Measurements from ENCODE around the gene ALKBH5.
"Not testable (repeated sequence)": the region's sequence is repeated elsewhere in the genome, so short reads cannot be mapped to it uniquely, and the experiment has no call there.

Gene ALKBH5

DNA sequence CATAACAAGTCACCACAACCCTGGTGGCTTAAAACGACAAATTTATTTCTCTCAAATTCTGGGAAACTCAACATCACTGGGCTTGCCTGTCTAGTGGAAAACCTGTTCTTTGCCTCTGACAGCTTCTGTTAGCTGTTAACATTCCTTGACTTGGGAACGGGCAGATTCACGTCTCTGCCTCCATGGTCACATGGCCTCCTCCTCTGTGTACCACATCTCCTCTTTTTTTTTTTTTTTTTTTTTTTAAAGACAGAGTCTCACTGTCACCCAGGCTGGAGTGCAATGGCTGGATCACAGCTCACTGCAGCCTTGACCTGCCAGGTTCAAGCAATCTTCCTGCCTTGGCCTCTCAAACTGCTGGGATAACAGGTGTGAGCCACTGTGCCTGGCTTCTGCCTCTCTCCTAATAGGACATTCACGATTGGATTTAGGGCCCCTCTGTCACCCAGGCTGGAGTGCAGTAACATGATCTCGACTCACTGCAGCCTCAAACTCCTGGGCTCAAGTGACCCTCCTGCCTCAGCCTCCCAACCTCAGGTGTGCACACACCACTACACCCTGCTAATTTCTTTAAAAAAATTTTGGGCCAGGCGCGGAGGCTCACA is 30.1 kb downstream of the ALKBH5 start:
- POLR2A ChIA-PET: interaction anchor here (0.6 to 0.9 kb wide), 3 partner anchors 24 to 644 kb away, joined by 5 to 7 read pairs (median 5); no protein-coding TSS in a partner anchor

DNA sequence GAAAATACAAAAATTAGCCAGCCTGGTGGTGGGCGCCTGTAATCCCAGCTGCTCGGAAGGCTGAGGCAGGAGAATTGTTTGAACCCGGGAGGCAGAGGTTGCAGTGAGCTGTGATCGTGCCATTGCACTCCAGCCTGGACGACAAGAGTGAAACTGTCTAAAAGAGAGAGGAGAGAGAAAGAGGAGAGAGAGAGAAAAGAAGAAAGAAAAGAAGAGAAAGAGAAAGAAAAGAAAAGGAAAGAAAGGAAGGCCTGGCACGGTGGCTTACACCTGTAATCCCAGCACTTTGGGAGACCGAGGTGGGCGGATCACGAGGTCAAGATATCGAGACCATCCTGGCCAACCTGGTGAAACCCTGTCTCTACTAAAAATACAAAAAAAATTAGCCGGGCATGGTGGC is 33.3 kb downstream of the ALKBH5 start:
- not testable (repeated sequence) for H3K4me1 ChIP-seq (ENCODE audit: control insufficient read depth, insufficient read depth, low read length); H3K36me3 ChIP-seq (ENCODE audit: control insufficient read depth in 2 of 2, insufficient read depth in 1 of 2, low read length in 2 of 2); H3K27ac ChIP-seq (ENCODE audit: extremely low read depth, low read depth, low read length); H3K9me3 ChIP-seq (ENCODE audit: control insufficient read depth, insufficient read depth, low read depth, low read length); H3K4me3 ChIP-seq (ENCODE audit: low read depth, low read length)
- ChIA-PET CTCF (interaction anchor here (0.6 to 3.4 kb wide), 11 partner anchors 12 to 641 kb away, joined by 3 to 22 read pairs (median 5); no protein-coding TSS in a partner anchor), POLR2A (interaction anchor here (0.6 to 1.3 kb wide), 2 partner anchors 10 to 33 kb away, joined by 3 to 4 read pairs; partner anchors contain the start of gene ALKBH5)
- TF ChIP-seq PRDM1 (tag by site-specific recombination; IDR thresholded peaks at IDR 0.05) (peak; percentile 94), ZNF366 (tag by site-specific recombination; conservative IDR thresholded peaks at IDR 0.05) (peak; percentile 20; the same call in 1 of the 2 replicates)

More for the DNA sequence above, 30.1 kb downstream of the ALKBH5 start:
- TF ChIP-seq ZNF785 (tag by site-specific recombination; IDR thresholded peaks at IDR 0.05) (no peak), ZNF23 (tag by site-specific recombination; IDR thresholded peaks at IDR 0.05; ENCODE audit: borderline replicate concordance) (no peak), KLF8 (tag by site-specific recombination; IDR thresholded peaks at IDR 0.05) (no peak), ZBTB17 (tag by site-specific recombination; IDR thresholded peaks at IDR 0.05) (peak; percentile 48; the same call in 1 of the 2 replicates), ZNF571 (tag by site-specific recombination; IDR thresholded peaks at IDR 0.05) (no peak), ZNF2 (tag by site-specific recombination; IDR thresholded peaks at IDR 0.05) (no peak), ZNF37A (tag by site-specific recombination; IDR thresholded peaks at IDR 0.05) (no peak)
- H3K4me1 ChIP-seq (ENCODE audit: control insufficient read depth, insufficient read depth, low read length): no peaks in the 10 kb centered on the region
- CTCF ChIA-PET: interaction anchor here (0.6 kb wide), 2 partner anchors 64 to 1220 kb away, joined by 3 to 4 read pairs; no protein-coding TSS in a partner anchor
- no peak overlapping the region for H3K4me3 ChIP-seq (ENCODE audit: low read depth, low read length)
- H3K27ac ChIP-seq (ENCODE audit: extremely low read depth, low read depth, low read length): no peak overlapping the region
- no peaks in the 10 kb centered on the region for H3K9me3 ChIP-seq (ENCODE audit: control insufficient read depth, insufficient read depth, low read depth, low read length)
- H3K36me3 ChIP-seq (ENCODE audit: control insufficient read depth in 2 of 2, insufficient read depth in 1 of 2, low read length in 2 of 2): peaks cover 18 to 23% of the 10 kb centered on the region in 2 experiments

DNA sequence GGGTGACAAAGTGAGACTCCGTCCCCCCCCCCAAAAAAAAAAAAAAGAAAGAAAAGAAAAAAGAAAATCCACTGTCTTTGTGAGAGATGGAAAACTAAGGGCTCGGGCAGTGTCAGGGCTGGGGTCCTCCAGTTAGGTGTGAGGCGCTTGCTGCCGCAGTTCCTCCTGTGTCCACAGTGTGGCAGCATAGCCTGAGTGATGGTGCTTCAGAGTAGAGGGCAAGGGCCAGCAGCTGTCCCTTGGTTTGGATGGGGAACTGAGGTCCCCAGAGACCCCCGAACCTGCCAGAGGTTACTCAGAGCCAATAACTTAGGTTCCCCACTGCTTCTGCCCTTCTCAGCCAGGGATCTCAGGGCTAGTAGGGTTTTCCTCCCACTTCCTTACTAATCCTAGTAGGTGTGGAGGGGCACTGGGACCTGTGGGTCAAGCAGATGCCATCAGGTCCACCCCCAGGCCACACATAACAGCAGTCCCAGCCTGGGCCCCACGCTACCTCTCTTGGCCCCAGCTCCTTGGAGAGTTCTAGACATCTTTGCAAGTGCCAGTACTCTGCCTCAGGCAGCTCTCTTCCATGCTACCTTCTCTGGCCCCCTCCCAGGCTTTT is 33.9 kb downstream of the ALKBH5 start:
- ChIA-PET POLR2A (interaction anchor here (1.0 to 1.3 kb wide), 2 partner anchors 34 to 97 kb away, joined by 3 read pairs; partner anchors contain the start of genes ALKBH5, SMCR8 and TOP3A), CTCF (interaction anchor here (0.5 to 3.4 kb wide), 12 partner anchors 13 to 830 kb away, joined by 3 to 22 read pairs (median 4); no protein-coding TSS in a partner anchor)
- H3K4me1 ChIP-seq (ENCODE audit: control insufficient read depth, insufficient read depth, low read length): no peaks in the 10 kb centered on the region
- TF ChIP-seq ZBTB48 (tag by site-specific recombination; IDR thresholded peaks at IDR 0.05) (peak; percentile 70; the same call in 1 of the 2 replicates), ZNF837 (tag by site-specific recombination; IDR thresholded peaks at IDR 0.05) (no peak), ZNF394 (tag by site-specific recombination; IDR thresholded peaks at IDR 0.05; ENCODE audit: borderline replicate concordance) (no peak), ZNF146 (tag by site-specific recombination; IDR thresholded peaks at IDR 0.05) (no peak), ZFHX2 (tag by site-specific recombination; conservative IDR thresholded peaks at IDR 0.05) (0 out of 2 replicates have a peak, but pooled peaks have one; percentile 8), BCL11B (tag by site-specific recombination; IDR thresholded peaks at IDR 0.05; ENCODE audit: low read depth) (0 out of 2 replicates have a peak, but pooled peaks have one; percentile 17), ZNF19 (tag by site-specific recombination; IDR thresholded peaks at IDR 0.05; ENCODE audit: low read depth) (no peak), ZNF654 (tag by site-specific recombination; IDR thresholded peaks at IDR 0.05; ENCODE audit: low read depth) (peak; percentile 82), ZBTB21 (tag by site-specific recombination; IDR thresholded peaks at IDR 0.05) (no peak), HOXA7 (CRISPR knock-in tag; IDR thresholded peaks at IDR 0.05; ENCODE audit: borderline replicate concordance) (no peak), OVOL3 (tag by site-specific recombination; IDR thresholded peaks at IDR 0.05) (no peak), ZNF433 (tag by site-specific recombination; IDR thresholded peaks at IDR 0.05; ENCODE audit: low read depth) (no peak), ZNF529 (tag by site-specific recombination; IDR thresholded peaks at IDR 0.05; ENCODE audit: insufficient replicate concordance) (no peak), ZNF266 (tag by site-specific recombination; IDR thresholded peaks at IDR 0.05; ENCODE audit: low read depth) (no peak), ZNF2 (tag by site-specific recombination; IDR thresholded peaks at IDR 0.05) (0 out of 2 replicates have a peak, but pooled peaks have one; percentile 43), ZNF10 (tag by site-specific recombination; IDR thresholded peaks at IDR 0.05) (no peak)
- TF ChIP-seq, protein P1, sequence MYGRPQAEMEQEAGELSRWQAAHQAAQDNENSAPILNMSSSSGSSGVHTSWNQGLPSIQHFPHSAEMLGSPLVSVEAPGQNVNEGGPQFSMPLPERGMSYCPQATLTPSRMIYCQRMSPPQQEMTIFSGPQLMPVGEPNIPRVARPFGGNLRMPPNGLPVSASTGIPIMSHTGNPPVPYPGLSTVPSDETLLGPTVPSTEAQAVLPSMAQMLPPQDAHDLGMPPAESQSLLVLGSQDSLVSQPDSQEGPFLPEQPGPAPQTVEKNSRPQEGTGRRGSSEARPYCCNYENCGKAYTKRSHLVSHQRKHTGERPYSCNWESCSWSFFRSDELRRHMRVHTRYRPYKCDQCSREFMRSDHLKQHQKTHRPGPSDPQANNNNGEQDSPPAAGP (tag by site-specific recombination; IDR thresholded peaks at IDR 0.05): no peak
- TF ChIP-seq, protein P2, sequence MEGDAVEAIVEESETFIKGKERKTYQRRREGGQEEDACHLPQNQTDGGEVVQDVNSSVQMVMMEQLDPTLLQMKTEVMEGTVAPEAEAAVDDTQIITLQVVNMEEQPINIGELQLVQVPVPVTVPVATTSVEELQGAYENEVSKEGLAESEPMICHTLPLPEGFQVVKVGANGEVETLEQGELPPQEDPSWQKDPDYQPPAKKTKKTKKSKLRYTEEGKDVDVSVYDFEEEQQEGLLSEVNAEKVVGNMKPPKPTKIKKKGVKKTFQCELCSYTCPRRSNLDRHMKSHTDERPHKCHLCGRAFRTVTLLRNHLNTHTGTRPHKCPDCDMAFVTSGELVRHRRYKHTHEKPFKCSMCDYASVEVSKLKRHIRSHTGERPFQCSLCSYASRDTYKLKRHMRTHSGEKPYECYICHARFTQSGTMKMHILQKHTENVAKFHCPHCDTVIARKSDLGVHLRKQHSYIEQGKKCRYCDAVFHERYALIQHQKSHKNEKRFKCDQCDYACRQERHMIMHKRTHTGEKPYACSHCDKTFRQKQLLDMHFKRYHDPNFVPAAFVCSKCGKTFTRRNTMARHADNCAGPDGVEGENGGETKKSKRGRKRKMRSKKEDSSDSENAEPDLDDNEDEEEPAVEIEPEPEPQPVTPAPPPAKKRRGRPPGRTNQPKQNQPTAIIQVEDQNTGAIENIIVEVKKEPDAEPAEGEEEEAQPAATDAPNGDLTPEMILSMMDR (tag by site-specific recombination; IDR thresholded peaks at IDR 0.05): peak; percentile 72
- TF ChIP-seq, protein P3, sequence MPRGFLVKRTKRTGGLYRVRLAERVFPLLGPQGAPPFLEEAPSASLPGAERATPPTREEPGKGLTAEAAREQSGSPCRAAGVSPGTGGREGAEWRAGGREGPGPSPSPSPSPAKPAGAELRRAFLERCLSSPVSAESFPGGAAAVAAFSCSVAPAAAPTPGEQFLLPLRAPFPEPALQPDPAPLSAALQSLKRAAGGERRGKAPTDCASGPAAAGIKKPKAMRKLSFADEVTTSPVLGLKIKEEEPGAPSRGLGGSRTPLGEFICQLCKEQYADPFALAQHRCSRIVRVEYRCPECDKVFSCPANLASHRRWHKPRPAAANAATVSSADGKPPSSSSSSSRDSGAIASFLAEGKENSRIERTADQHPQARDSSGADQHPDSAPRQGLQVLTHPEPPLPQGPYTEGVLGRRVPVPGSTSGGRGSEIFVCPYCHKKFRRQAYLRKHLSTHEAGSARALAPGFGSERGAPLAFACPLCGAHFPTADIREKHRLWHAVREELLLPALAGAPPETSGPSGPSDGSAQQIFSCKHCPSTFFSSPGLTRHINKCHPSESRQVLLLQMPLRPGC (tag by site-specific recombination; IDR thresholded peaks at IDR 0.05): no peak
- no peak overlapping the region; the same call in 1 of the 2 replicates for H3K27ac ChIP-seq (ENCODE audit: extremely low read depth, low read depth, low read length)
- no peak overlapping the region for H3K4me3 ChIP-seq (ENCODE audit: low read depth, low read length)
- no peaks in the 10 kb centered on the region for H3K9me3 ChIP-seq (ENCODE audit: control insufficient read depth, insufficient read depth, low read depth, low read length)
- no peaks in the 10 kb centered on the region; a peak in 1 of 3 replicates for H3K36me3 ChIP-seq (ENCODE audit: control insufficient read depth in 2 of 2, insufficient read depth in 1 of 2, low read length in 2 of 2)

Measured in HEK293 (cell line).